Renal pelvis (tissue), 4 donors: ENCODE data around the gene CNP. TPM values are rescaled to one million over a fixed set of nuclear protein-coding genes. Genes with fewer than 3 reads are reported as not detected.

Source experiments
- DNase-seq: peaks from one replicate; pipeline ENCODE4 v3.0.0-alpha.2; 2013
- polyA plus RNA-seq, 3 donors: library from polyadenylated mRNA; unstranded; fragments of 120-200 nt; gene quantifications; one replicate each; pipeline ENCODE4 v1.2.1, GENCODE V29; 2013; ENCODE audit not compliant: insufficient read length in 3 of 3

CNP gene
- polyA plus RNA-seq, 3 donors = 68.3 to 81.0 (median 77.0) TPM

- no peak for DNase-seq
Measured at GRCh38 chr17:41967921-41968578, 1.5 kb downstream of the CNP start.

- no peak for DNase-seq
Measured at GRCh38 chr17:41968676-41969075, 2.1 kb downstream of the CNP start.

- no peak for DNase-seq
Measured at GRCh38 chr17:41970901-41971331, 4.3 kb downstream of the CNP start.

GRCh38 chr17:41971721-41972523 lies 5.3 kb downstream of the CNP start:
- no peak for DNase-seq

GRCh38 chr17:41972571-41973407 lies 6.2 kb downstream of the CNP start:
- DNase-seq = no peak

- DNase-seq = no peak
Measured at GRCh38 chr17:41973408-41973811, 6.8 kb downstream of the CNP start.

- DNase-seq = no peak
Measured at GRCh38 chr17:41974031-41974430, 7.4 kb downstream of the CNP start.

GRCh38 chr17:41974658-41975057 lies 8.1 kb downstream of the CNP start:
- DNase-seq = no peak

GRCh38 chr17:41975099-41976083 lies 8.8 kb downstream of the CNP start:
- DNase-seq = no peak

- DNase-seq = no peak
Measured at GRCh38 chr17:41976142-41976768, 9.7 kb downstream of the CNP start.

- no peak for DNase-seq
Measured at GRCh38 chr17:41977991-41978390, 11.4 kb downstream of the CNP start.

GRCh38 chr17:41982026-41982760 lies 15.6 kb downstream of the CNP start:
- no peak for DNase-seq

- DNase-seq = no peak
Measured at GRCh38 chr17:41984454-41984853, 17.9 kb downstream of the CNP start.

GRCh38 chr17:41985919-41986318 lies 19.3 kb downstream of the CNP start:
- DNase-seq = no peak

GRCh38 chr17:41986634-41987033 lies 20.0 kb downstream of the CNP start:
- no peak for DNase-seq

- no peak for DNase-seq
Measured at GRCh38 chr17:41987642-41988041, 21.0 kb downstream of the CNP start.

GRCh38 chr17:41988418-41988817 lies 21.8 kb downstream of the CNP start:
- no peak for DNase-seq

- DNase-seq = no peak
Measured at GRCh38 chr17:41989702-41990419, 23.3 kb downstream of the CNP start.

- DNase-seq = no peak
Measured at GRCh38 chr17:41992576-41992975, 26.0 kb downstream of the CNP start.

- DNase-seq = no peak
Measured at GRCh38 chr17:41996855-41997164, 30.2 kb downstream of the CNP start.
